ENCODE measurements around the gene TET2. TPM values are rescaled to one million over a fixed set of nuclear protein-coding genes. Genes with fewer than 3 reads are reported as not detected.

The TET2 gene
- total RNA-seq, 1 donor from 2014 or later: 51.2 TPM

DNA sequence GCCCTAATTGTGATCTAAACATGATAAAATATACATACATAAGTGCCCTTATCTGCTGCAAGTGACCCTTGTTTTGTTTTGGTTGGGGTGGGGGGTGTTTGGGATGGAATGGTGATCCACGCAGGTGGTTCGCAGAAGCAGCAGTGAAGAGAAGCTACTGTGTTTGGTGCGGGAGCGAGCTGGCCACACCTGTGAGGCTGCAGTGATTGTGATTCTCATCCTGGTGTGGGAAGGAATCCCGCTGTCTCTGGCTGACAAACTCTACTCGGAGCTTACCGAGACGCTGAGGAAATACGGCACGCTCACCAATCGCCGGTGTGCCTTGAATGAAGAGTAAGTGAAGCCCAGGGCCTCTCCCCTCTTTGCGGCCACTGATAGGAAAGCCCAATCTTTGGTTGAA, 96.8 kb downstream of the TET2 start:
- ATAC-seq (ENCODE audit: low read depth): no peak
- Mint-ChIP-seq H3K27ac (no peak overlapping the region), H3K27me3 (no peaks in the 10 kb centered on the region), H3K9me3 (no peaks in the 10 kb centered on the region), H3K4me3 (no peak overlapping the region), H3K36me3 (ENCODE audit: low read depth) (peaks cover 44% of the 10 kb centered on the region), H3K4me1 (peaks cover 10% of the 10 kb centered on the region)
- DNase-seq: no peak
- ChIA-PET CTCF (no interaction called here), POLR2A (interaction anchor here (0.5 to 0.6 kb wide), 2 partner anchors 51 to 274 kb away, joined by 3 to 4 read pairs; no protein-coding TSS in a partner anchor)
- TF ChIP-seq, protein P1, sequence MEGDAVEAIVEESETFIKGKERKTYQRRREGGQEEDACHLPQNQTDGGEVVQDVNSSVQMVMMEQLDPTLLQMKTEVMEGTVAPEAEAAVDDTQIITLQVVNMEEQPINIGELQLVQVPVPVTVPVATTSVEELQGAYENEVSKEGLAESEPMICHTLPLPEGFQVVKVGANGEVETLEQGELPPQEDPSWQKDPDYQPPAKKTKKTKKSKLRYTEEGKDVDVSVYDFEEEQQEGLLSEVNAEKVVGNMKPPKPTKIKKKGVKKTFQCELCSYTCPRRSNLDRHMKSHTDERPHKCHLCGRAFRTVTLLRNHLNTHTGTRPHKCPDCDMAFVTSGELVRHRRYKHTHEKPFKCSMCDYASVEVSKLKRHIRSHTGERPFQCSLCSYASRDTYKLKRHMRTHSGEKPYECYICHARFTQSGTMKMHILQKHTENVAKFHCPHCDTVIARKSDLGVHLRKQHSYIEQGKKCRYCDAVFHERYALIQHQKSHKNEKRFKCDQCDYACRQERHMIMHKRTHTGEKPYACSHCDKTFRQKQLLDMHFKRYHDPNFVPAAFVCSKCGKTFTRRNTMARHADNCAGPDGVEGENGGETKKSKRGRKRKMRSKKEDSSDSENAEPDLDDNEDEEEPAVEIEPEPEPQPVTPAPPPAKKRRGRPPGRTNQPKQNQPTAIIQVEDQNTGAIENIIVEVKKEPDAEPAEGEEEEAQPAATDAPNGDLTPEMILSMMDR (IDR thresholded peaks at IDR 0.05): no peak
- intact Hi-C loops (cut with micrococcal nuclease): no loop called here

DNA sequence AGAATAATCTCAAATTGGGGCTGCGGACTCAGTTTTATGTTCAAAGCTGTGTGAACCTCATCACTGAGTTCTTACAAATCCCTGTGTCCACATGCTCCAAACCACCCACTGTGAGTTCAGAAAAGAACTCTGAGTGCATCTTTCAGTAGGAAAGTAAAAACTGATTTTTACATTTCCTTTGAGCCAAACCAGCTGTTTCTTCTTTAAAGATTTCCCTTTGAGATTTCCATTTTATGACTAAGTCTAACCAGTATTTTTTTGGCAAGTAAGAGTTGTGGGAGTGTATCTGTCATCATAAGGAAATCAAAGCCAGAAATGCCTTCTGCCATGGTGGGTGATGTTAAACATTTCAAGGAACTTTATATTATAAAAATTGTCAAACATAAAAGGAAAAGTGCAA, 100.0 kb downstream of the TET2 start:
- Mint-ChIP-seq H3K4me1 (peaks cover 4% of the 10 kb centered on the region), H3K27me3 (no peaks in the 10 kb centered on the region), H3K9me3 (no peaks in the 10 kb centered on the region), H3K36me3 (ENCODE audit: low read depth) (peaks cover 41% of the 10 kb centered on the region), H3K4me3 (no peak overlapping the region), H3K27ac (no peak overlapping the region)
- DNase-seq (no peak), ATAC-seq (ENCODE audit: low read depth) (no peak)
- TF ChIP-seq, protein P1 (IDR thresholded peaks at IDR 0.05): no peak
- intact Hi-C loops (cut with micrococcal nuclease): no loop called here
- ChIA-PET CTCF (interaction anchor here (0.8 kb wide), 1 partner anchor 12 kb away, joined by 3 read pairs; no protein-coding TSS in a partner anchor), POLR2A (interaction anchor here (0.7 kb wide), 1 partner anchor 102 kb away, joined by 3 read pairs; no protein-coding TSS in a partner anchor)

DNA sequence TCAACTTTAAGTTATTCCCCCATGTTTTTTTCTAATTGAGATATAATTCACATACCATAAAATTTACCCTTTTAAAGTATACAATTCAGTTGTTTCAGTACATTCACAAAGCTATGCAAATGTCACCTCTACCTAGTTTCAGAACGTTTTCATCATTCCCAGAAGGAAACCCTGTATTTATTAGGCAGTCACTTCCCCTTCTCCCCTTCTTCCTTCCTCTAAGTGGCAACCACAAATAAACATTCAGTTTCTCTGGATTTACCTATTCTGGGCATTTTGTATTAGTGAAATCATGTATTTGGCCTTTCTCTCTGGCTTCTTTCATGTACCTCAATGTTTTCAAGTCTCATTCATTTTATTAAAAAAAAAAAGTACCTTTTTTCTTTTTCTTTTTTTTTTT, 101.9 kb downstream of the TET2 start:
- H3K4me1 Mint-ChIP-seq: peaks cover 4% of the 10 kb centered on the region
- TF ChIP-seq, protein P1 (IDR thresholded peaks at IDR 0.05): no peak
- intact Hi-C loops (cut with micrococcal nuclease): no loop called here

DNA sequence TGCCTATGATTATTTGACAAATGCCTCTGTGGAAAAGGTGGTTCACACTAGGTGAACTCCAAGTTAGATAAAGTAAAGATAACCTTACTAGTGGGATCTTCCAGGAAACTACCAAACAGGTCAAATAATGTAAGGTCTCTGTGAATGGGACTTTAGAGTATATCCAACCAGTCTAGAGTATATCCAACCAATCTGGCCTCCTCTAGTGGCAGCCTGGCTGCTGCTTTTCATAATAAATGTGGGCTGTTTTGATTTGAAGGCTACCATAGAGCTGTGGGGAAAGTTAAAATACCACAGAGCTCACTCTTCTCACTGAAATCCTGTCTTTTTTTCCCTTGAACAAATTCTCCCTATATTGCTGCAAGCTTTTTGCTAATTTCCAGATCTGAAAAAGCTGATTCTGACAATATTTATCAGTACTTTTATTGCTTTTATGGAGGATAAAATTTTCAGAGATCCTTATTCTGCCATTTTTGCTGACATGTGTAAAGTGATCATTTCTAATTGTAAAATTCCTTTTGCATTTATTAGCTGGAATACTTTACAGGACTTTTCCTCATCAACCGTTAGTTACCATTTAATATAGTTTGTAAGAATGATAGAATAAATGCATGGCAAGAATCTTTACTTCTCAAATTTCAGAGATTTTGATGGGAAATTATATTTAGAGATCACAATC, 111.3 kb downstream of the TET2 start:
- H3K27ac Mint-ChIP-seq: no peak overlapping the region
- peaks cover 9% of the 10 kb centered on the region for H3K9me3 Mint-ChIP-seq
- TF ChIP-seq, protein P1 (IDR thresholded peaks at IDR 0.05): no peak
- H3K27me3 Mint-ChIP-seq: no peaks in the 10 kb centered on the region
- H3K4me1 Mint-ChIP-seq: no peaks in the 10 kb centered on the region
- POLR2A ChIA-PET: no interaction called here
- CTCF ChIA-PET: no interaction called here
- H3K4me3 Mint-ChIP-seq: no peak overlapping the region
- no peak for ATAC-seq (ENCODE audit: low read depth)
- DNase-seq: no peak
- H3K36me3 Mint-ChIP-seq (ENCODE audit: low read depth): peaks cover 59% of the 10 kb centered on the region
- intact Hi-C loops (cut with micrococcal nuclease): loop anchor here (5.0 kb wide), 1 partner anchor 41 kb away; no protein-coding TSS in a partner anchor

More for the DNA sequence above, 101.9 kb downstream of the TET2 start:
- H3K27me3 Mint-ChIP-seq: no peaks in the 10 kb centered on the region
- peaks cover 3% of the 10 kb centered on the region for H3K9me3 Mint-ChIP-seq
- ChIA-PET POLR2A (no interaction called here), CTCF (no interaction called here)
- H3K27ac Mint-ChIP-seq: no peak overlapping the region
- H3K4me3 Mint-ChIP-seq: no peak overlapping the region
- DNase-seq (no peak), ATAC-seq (ENCODE audit: low read depth) (no peak)
- peaks cover 44% of the 10 kb centered on the region for H3K36me3 Mint-ChIP-seq (ENCODE audit: low read depth)

DNA sequence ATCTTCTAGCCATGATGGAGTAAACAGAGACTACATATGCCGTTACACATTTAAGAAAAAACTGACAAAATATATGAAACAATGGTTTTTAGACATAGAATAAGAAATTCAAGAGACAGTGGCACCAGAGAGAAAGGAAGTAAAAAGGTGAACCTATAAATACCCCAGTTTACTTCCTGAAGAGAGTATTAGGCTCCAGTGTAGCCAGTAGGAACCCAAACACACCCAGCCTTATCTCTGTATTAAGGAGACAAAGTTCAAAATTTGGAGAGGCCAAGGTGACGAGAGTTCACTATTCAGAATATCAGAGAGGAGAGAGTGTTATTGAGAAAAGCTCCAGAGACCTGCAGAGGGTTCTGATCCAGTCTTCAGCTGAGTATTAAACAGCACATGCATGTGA, 119.0 kb downstream of the TET2 start:
- H3K36me3 Mint-ChIP-seq (ENCODE audit: low read depth): peaks cover 68% of the 10 kb centered on the region
- no peak overlapping the region for H3K4me3 Mint-ChIP-seq
- TF ChIP-seq, protein P1 (IDR thresholded peaks at IDR 0.05): no peak
- peaks cover 6% of the 10 kb centered on the region for H3K4me1 Mint-ChIP-seq
- no peaks in the 10 kb centered on the region for H3K27me3 Mint-ChIP-seq
- no peak overlapping the region for H3K27ac Mint-ChIP-seq
- intact Hi-C loops (cut with micrococcal nuclease): no loop called here
- peaks cover 2% of the 10 kb centered on the region for H3K9me3 Mint-ChIP-seq
- ChIA-PET POLR2A (no interaction called here), CTCF (no interaction called here)
- ATAC-seq (ENCODE audit: low read depth) (no peak), DNase-seq (no peak)

Data from activated B cell treated with CpG ODN at 0.5 μM for 24 hours (primary cell).